Natural killer cell (primary cell): ENCODE measurements around the gene TUBD1. TPM values are rescaled to one million over a fixed set of nuclear protein-coding genes. Genes with fewer than 3 reads are reported as not detected.
"Not testable (repeated sequence)": the region's sequence is repeated elsewhere in the genome, so short reads cannot be mapped to it uniquely, and the experiment has no call there.

ENCODE experiments used
- ATAC-seq, 3 donors: fragments of 150-1000 bp in 2 of 3; fragments of 200-7000 bp in 1 of 3; cut with Tn5 transposase; 1 replicate in 1 of 3; 2 replicates in 2 of 3; pipeline ENCODE4 v1.10.0; 2021; ENCODE audit warnings: mild to moderate bottlenecking in 2 of 3, moderate library complexity in 2 of 3
- DNase-seq, 2 donors: peaks; one replicate each; pipeline versions ENCODE4 v3.0.0 to v3.0.0-alpha.2; 2013 to 2021; ENCODE audit warnings: mixed read lengths in 1 of 2
- H3K27ac ChIP-seq: one replicate; pipeline ENCODE4 v1.5.1; 2013; ENCODE audit warnings: mild to moderate bottlenecking, low read length
- H3K27me3 ChIP-seq: one replicate; pipeline ENCODE4 v1.6.1; 2013; ENCODE audit warnings: low read length; ENCODE audit not compliant: control insufficient read depth, insufficient read depth
- H3K36me3 ChIP-seq: one replicate; pipeline ENCODE4 v1.6.1; 2013; ENCODE audit warnings: low read length; ENCODE audit not compliant: control insufficient read depth, insufficient read depth
- H3K4me1 ChIP-seq: one replicate; pipeline ENCODE4 v1.6.1; 2013; ENCODE audit warnings: low read length; ENCODE audit not compliant: control insufficient read depth, insufficient read depth
- H3K4me3 ChIP-seq: one replicate; pipeline ENCODE4 v1.5.1; 2013; ENCODE audit warnings: low read length
- H3K9me3 ChIP-seq: one replicate; pipeline ENCODE4 v1.6.1; 2013; ENCODE audit warnings: low read length; ENCODE audit not compliant: control insufficient read depth, insufficient read depth
- H3K27ac Mint-ChIP-seq, 2 donors: one replicate each; pipeline ENCODE4 v1.8.0; 2022; ENCODE audit warnings: mild to moderate bottlenecking in 2 of 2, mixed read lengths in 2 of 2, moderate library complexity in 1 of 2
- H3K27me3 Mint-ChIP-seq, 2 donors: one replicate each; pipeline ENCODE4 v1.8.0; 2022; ENCODE audit warnings: low read depth in 2 of 2, mixed read lengths in 2 of 2
- H3K36me3 Mint-ChIP-seq: one replicate; pipeline ENCODE4 v1.8.0; 2022; ENCODE audit warnings: mixed read lengths
- H3K4me1 Mint-ChIP-seq, 2 donors: one replicate each; pipeline ENCODE4 v1.8.0; 2022; ENCODE audit warnings: mixed read lengths in 2 of 2
- H3K4me3 Mint-ChIP-seq: one replicate; pipeline ENCODE4 v1.8.0; 2022; ENCODE audit warnings: mild to moderate bottlenecking, moderate library complexity, mixed read lengths
- H3K9me3 Mint-ChIP-seq, 2 donors: one replicate each; pipeline ENCODE4 v1.8.0; 2022; ENCODE audit warnings: mixed read lengths in 2 of 2
- CTCF ChIP-seq: fragments of 200-600 bp; IDR thresholded peaks from one replicate; pipeline ENCODE4 v1.8.0; 2022; ENCODE audit warnings: antibody characterized with exemption
- WGBS: methylation state at CpG from one replicate; pipeline ENCODE4 v1.1.7; 2013; ENCODE audit warnings: missing lambda C conversion rate; ENCODE audit not compliant: insufficient coverage; 5-methylcytosine and 5-hydroxymethylcytosine counted together
- intact Hi-C: fragments of 100-400 bp; cut with micrococcal nuclease; formaldehyde crosslinking; loops from one replicate; pipeline ENCODE4 v1.14.2; 2022
- total RNA-seq, 4 donors: library from RNA; stranded (reverse); fragments of 120-200 nt in 1 of 4; gene quantifications; one replicate each; pipeline versions ENCODE4 v1.2.3 to v1.2.4, GENCODE V29; 2013 to 2022

Gene TUBD1
- total RNA-seq, 3 donors from 2014 or later (not counting 1 experiment from before 2014, with no cell fraction given), result 8.4 to 9.0 (median 8.4) TPM

- WGBS, result 89% methylated on average over 13 of the region's 14 CpGs
- no peaks in the 10 kb centered on the region for H3K27me3 ChIP-seq
- TF ChIP-seq CTCF, result no peak
- H3K9me3 ChIP-seq, result no peaks in the 10 kb centered on the region
- H3K4me3 ChIP-seq, result no peak overlapping the region
- DNase-seq, result peak in 1 of 2 donors; percentile 70
- H3K36me3 ChIP-seq, result no peaks in the 10 kb centered on the region
- H3K4me1 ChIP-seq, result peaks cover 11% of the 10 kb centered on the region
- H3K27ac Mint-ChIP-seq, result no peak overlapping the region
- H3K36me3 Mint-ChIP-seq, result no peaks in the 10 kb centered on the region
- no peaks in the 10 kb centered on the region for H3K27me3 Mint-ChIP-seq
- H3K9me3 Mint-ChIP-seq, result no peaks in the 10 kb centered on the region
- H3K4me3 Mint-ChIP-seq, result no peak overlapping the region
- H3K4me1 Mint-ChIP-seq, result peaks cover 7 to 10% of the 10 kb centered on the region in 2 donors
- no peak overlapping the region for H3K27ac ChIP-seq
- intact Hi-C loops, result no loop called here
- ATAC-seq, result peak in 2 of 3 donors; percentile 50 to 62
These were observed 39.4 kb downstream of the TUBD1 start for GRCh38 chr17:59853168-59853918.

DNA sequence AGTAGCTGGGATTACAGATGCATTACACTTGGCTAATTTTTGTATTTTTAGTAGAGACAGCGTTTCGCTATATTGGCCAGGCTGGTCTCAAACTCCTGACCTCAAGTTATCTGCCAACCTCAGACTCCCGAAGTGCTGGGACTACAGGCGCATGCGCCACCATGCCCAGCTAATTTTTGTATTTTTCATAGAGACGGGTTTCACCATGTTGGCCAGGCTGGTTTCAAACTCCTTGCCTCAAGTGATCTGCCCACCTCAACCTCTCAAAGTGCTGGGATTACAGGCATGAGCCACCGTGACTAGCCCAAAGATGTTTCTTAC is 39.9 kb downstream of the TUBD1 start:
- H3K4me1 Mint-ChIP-seq, ATAC-seq, intact Hi-C loops, H3K4me3 ChIP-seq, H3K36me3 ChIP-seq, H3K27me3 Mint-ChIP-seq, DNase-seq, H3K36me3 Mint-ChIP-seq, H3K4me3 Mint-ChIP-seq, H3K9me3 Mint-ChIP-seq, H3K9me3 ChIP-seq, H3K27ac Mint-ChIP-seq, H3K27me3 ChIP-seq, H3K27ac ChIP-seq: not testable (repeated sequence)
- H3K4me1 ChIP-seq, result peaks cover 11% of the 10 kb centered on the region
- WGBS, result 96% methylated on average over 7 of the region's 7 CpGs

DNA sequence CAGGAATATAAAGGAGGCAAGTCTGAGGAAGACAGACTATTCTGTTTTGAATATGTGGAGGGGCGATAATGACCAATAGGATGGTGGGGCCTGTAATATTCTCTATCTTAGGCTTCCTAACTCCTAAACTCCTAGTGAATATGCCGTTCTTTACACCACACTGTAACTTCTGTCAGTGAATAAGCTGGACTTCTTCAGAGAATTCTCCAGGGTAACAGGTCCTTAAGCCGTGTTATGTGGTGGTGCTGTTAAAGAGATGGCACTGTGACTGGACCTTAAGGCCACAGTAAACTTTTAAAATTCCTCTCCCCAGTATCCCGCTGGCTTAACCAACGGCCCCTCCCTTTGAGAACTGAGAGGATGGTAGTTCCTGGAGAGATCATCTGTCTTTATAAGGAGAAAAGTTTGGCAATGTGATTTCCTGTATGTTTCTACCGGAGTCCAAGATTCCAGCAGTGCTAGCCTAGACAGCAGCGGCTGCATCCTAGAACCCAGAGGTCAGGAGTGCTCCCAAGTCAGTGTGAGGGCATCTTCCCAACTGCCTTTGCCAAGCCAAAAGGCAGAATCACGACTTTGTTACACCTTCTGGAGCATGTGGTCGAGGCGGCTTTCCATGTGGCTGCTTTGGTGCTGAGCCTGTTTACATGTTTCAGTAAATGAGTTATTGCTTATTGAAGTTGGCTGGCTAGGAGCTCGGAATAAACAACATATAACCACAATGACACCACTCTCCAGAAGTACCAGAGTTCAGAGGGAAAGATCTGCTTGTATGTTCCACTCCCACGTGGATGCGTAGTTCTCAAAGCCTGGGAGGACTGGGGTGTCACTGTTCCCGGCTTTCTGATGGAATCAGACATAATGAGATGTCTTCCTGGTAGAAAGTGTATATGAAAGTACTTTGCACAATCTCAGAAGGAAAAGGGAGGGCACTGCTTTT is 41.0 kb downstream of the TUBD1 start:
- H3K36me3 ChIP-seq, result no peaks in the 10 kb centered on the region
- intact Hi-C loops, result no loop called here
- H3K4me1 ChIP-seq, result peaks cover 17% of the 10 kb centered on the region
- H3K27me3 ChIP-seq, result no peaks in the 10 kb centered on the region
- H3K27ac Mint-ChIP-seq, result no peak overlapping the region
- no peak overlapping the region for H3K27ac ChIP-seq
- H3K27me3 Mint-ChIP-seq, result no peaks in the 10 kb centered on the region
- no peaks in the 10 kb centered on the region for H3K36me3 Mint-ChIP-seq
- H3K9me3 Mint-ChIP-seq, result no peaks in the 10 kb centered on the region
- WGBS, result 90% methylated on average over 10 of the region's 14 CpGs
- H3K4me1 Mint-ChIP-seq, result peaks cover 7 to 10% of the 10 kb centered on the region in 2 donors
- no peak for TF ChIP-seq CTCF
- no peaks in the 10 kb centered on the region for H3K9me3 ChIP-seq
- no peak overlapping the region for H3K4me3 ChIP-seq
- H3K4me3 Mint-ChIP-seq, result no peak overlapping the region
- ATAC-seq (no peak), DNase-seq (no peak)

GRCh38 chr17:59850311-59850710 is 42.4 kb downstream of the TUBD1 start:
- H3K36me3 ChIP-seq, intact Hi-C loops, H3K9me3 Mint-ChIP-seq, DNase-seq, H3K27me3 Mint-ChIP-seq, H3K36me3 Mint-ChIP-seq, H3K4me1 Mint-ChIP-seq, H3K27ac Mint-ChIP-seq, H3K27me3 ChIP-seq, ATAC-seq, H3K9me3 ChIP-seq, H3K4me3 ChIP-seq, H3K27ac ChIP-seq, H3K4me3 Mint-ChIP-seq: not testable (repeated sequence)
- peaks cover 28% of the 10 kb centered on the region for H3K4me1 ChIP-seq
- WGBS, result 97% methylated on average over 12 of the region's 15 CpGs
